Brain microvascular endothelial cell (primary cell): ENCODE data around the gene URAD.
"Not testable (repeated sequence)": the region's sequence is repeated elsewhere in the genome, so short reads cannot be mapped to it uniquely, and the experiment has no call there.

Experiments used
- DNase-seq: peaks from one replicate; pipeline ENCODE4 v3.0.0-alpha.2; 2020
- H3K27ac ChIP-seq: fragments of 250-450 bp; sonication (Bioruptor Pico); 2 replicates; pipeline ENCODE4 v1.5.1; 2020; ENCODE audit warnings: mild to moderate bottlenecking, moderate library complexity
- H3K27me3 ChIP-seq: fragments of 250-450 bp; sonication (Bioruptor Pico); replicated peaks from 2 replicates; pipeline ENCODE4 v1.5.1; 2020; ENCODE audit warnings: mild to moderate bottlenecking
- H3K36me3 ChIP-seq: fragments of 250-450 bp; sonication (Bioruptor Pico); replicated peaks from 2 replicates; pipeline ENCODE4 v1.5.1; 2020; ENCODE audit warnings: mild to moderate bottlenecking
- H3K4me3 ChIP-seq: 2 replicates; pipeline ENCODE4 v1.5.1; 2011; ENCODE audit warnings: low read depth, mild to moderate bottlenecking, control low read depth, low read length, moderate library complexity
- in situ Hi-C: cut with HindIII; loops from 2 replicates; pipeline ENCODE4 v1.10.0; 2017; ENCODE audit warnings: low sequenced_read_pairs, low pct_ligation_motif_present
- TF ChIP-seq, protein P1 (sequence below): IDR thresholded peaks from 2 replicates; pipeline ENCODE4 v1.5.1; 2011; ENCODE audit warnings: low read depth, mild to moderate bottlenecking, moderate library complexity, low read length, control low read depth, inconsistent platforms; ENCODE audit errors: missing control alignments

URAD gene

DNA sequence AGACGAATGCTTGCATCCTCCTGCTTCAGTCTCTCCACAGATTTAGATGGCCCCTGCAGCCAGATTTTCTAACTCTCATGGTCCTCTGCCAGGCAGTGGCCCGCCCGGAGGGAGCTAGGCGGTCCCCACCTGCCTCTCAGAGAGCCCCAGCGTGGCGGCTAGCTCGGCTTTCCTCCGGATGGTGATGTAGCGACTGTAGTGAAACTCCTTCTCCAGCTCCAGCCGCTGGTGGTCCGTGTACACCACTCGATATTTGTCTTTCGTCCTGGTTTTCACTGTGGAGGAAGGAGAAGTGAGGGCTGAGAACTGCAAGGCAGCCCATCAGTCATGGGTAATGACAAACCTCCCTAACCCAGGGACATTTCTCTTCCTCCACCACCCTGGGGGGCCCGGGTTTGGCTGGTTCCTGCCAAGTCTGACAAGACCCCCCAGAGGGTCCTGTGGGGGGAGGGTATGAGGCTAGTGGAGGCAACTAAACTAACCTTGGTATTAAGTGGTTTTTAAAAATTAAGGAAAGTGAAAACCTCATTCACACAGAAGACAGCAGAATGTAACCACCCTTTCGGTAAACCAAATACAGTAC is 23.7 kb downstream of the URAD start:
- Histone ChIP-seq H3K4me3 (no peak overlapping the region), H3K27me3 (peaks cover 94% of the 10 kb centered on the region), H3K27ac (no peak overlapping the region), H3K36me3 (no peaks in the 10 kb centered on the region)
- in situ Hi-C loops, result no loop called here
- DNase-seq, result no peak
- TF ChIP-seq, protein P1, sequence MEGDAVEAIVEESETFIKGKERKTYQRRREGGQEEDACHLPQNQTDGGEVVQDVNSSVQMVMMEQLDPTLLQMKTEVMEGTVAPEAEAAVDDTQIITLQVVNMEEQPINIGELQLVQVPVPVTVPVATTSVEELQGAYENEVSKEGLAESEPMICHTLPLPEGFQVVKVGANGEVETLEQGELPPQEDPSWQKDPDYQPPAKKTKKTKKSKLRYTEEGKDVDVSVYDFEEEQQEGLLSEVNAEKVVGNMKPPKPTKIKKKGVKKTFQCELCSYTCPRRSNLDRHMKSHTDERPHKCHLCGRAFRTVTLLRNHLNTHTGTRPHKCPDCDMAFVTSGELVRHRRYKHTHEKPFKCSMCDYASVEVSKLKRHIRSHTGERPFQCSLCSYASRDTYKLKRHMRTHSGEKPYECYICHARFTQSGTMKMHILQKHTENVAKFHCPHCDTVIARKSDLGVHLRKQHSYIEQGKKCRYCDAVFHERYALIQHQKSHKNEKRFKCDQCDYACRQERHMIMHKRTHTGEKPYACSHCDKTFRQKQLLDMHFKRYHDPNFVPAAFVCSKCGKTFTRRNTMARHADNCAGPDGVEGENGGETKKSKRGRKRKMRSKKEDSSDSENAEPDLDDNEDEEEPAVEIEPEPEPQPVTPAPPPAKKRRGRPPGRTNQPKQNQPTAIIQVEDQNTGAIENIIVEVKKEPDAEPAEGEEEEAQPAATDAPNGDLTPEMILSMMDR, result no peak

DNA sequence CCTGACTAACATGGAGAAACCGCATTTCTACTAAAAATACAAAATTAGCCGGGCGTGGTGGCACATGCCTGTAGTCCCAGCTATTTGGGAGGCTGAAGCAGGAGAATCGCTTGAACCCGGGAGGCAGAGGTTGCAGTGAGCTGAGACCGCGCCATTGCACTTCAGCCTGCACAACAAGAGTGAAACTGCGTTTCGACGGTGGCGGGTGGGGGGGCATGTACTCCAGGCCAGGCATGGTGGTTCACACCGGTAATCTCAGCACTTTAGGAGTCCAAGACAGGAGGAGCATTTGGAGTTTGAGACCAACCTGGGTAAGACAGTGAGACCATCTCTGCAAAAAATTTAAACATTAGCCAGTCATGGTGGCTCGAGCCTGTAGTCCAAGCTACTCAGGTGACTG is 24.3 kb downstream of the URAD start:
- DNase-seq, H3K27ac ChIP-seq, H3K4me3 ChIP-seq, in situ Hi-C loops, H3K36me3 ChIP-seq: not testable (repeated sequence)
- H3K27me3 ChIP-seq, result peaks cover 94% of the 10 kb centered on the region

DNA sequence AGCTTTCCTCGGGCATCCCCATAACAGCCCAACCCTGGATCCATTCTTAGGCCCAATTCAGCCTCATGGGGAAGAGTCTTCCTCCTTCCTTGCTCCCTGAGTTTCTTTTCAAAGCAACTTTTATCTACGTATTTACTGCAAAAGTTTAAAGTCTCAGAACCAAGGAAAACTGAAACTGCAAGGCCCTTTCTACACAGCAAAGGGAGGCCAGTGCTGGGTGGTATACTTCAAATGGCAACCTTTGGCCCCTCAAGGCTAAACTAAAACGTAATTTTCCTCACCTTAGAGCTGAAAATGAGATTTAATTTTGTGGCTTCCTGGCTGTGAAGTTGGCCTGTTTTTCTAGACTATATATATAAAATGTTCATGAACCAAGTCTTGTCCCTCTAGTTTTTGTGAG is 25.0 kb downstream of the URAD start:
- Histone ChIP-seq H3K27ac (no peak overlapping the region), H3K27me3 (peaks cover 94% of the 10 kb centered on the region), H3K36me3 (no peaks in the 10 kb centered on the region), H3K4me3 (no peak overlapping the region)
- no peak for DNase-seq
- in situ Hi-C loops, result no loop called here
- TF ChIP-seq, protein P1, result no peak

DNA sequence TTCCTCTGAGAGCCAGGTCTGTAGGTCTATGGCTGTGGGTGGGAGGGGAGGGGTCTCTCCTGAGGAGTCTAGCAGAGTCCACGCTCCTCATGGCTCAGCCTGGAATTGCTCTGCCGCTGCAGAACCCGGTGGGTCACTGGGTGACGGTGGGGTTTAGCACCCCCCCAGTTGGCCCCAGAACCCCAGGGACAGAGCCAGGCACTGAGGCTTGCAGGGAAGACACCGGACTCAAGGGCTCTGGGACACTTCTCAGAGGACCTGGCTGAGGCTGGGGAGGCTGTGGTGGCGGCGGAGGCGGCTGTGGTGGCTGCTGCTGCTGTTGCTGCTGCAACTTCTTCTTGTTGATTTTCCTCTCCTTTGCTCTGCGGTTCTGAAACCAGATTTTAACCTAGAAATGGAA is 25.5 kb downstream of the URAD start:
- H3K27ac ChIP-seq, result no peak overlapping the region
- TF ChIP-seq, protein P1, result no peak
- DNase-seq, result no peak
- H3K36me3 ChIP-seq, result no peaks in the 10 kb centered on the region
- H3K27me3 ChIP-seq, result peaks cover 94% of the 10 kb centered on the region
- in situ Hi-C loops, result no loop called here
- no peak overlapping the region for H3K4me3 ChIP-seq

DNA sequence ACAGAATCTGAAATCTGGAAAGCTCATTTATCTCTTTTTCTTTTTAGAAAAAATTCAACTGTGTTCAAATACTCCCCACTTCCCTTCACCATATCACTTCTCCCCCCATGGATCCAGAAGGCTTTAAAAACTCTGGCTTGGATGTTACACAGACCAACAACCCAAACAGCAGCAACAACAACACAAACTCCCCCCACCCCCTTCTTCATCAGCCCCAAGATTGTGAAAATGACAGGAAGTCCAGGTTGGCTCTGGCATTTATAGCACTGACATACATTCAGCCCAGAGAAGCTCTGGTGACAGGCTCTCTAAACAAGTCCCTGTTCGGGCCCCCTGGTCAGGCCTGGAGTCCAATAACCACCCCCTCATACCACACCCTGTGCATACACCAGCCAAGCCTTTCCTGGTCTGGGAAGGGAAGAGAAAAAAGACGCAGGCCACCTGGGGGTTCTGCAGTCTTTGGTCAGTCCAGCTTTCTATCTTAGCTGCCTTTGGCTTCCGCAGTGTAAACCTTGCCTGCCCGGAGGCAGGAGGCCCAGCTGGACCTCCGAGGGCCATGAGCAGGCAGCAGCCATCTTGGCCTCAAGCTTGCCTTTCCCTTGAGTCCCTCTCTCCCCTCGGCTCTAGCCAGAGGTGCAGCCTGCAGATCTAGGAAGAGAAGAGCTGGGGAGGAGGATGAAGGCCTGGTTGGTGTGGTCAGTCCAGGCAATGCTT is 26.2 kb downstream of the URAD start:
- TF ChIP-seq, protein P1, result no peak
- Histone ChIP-seq H3K27me3 (peaks cover 91% of the 10 kb centered on the region), H3K36me3 (no peaks in the 10 kb centered on the region), H3K27ac (no peak overlapping the region), H3K4me3 (no peak overlapping the region)
- no peak for DNase-seq
- in situ Hi-C loops, result no loop called here

DNA sequence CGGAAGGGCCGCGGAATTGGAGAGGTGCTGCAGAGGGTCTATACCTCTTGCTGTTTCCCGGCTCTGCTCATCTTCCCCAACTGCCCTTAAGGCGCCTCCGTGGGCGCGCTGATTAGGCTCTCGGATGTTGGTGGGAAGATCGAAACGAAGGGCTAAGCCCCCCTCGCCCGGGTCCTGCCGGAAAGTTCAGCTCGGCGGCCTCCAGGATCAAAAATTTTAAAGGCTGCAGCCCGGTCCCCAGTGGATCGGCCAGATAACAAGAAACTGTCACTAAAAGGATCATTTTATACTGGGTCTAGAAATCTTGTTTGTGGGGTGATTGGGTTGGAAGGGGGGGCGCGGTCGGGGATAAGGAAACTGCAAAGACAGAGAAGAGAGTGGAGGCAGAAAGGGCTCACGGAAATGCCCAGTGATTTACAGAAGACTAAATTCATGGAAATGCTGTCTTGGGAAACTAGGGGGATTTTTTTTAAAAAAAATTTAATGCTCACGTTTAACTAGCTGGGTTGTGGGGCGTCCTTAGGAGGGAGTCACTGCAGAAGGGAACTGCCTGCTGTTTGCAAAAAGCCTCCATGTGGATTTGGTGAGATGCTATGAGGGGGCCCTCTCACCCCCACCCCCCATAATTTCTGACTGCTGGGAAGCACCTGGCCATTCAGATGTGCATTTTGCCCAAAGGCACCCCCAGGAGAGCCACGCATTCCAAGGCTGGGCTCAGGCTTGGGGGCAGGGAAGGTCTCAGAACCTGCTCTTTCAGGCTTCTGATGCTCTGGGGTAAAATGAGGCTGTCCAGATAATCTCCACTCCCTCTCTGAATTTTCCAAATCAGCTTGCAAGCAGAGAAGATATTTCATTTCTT is 27.0 kb downstream of the URAD start:
- DNase-seq, result no peak
- H3K27ac ChIP-seq, result no peak overlapping the region
- peaks cover 89% of the 10 kb centered on the region for H3K27me3 ChIP-seq
- in situ Hi-C loops, result no loop called here
- no peaks in the 10 kb centered on the region for H3K36me3 ChIP-seq
- TF ChIP-seq, protein P1, result no peak
- no peak overlapping the region for H3K4me3 ChIP-seq
